Measurements from ENCODE around the gene ARFGEF3.
"Not testable (repeated sequence)": the region's sequence is repeated elsewhere in the genome, so short reads cannot be mapped to it uniquely, and the experiment has no call there.

ARFGEF3 gene

DNA sequence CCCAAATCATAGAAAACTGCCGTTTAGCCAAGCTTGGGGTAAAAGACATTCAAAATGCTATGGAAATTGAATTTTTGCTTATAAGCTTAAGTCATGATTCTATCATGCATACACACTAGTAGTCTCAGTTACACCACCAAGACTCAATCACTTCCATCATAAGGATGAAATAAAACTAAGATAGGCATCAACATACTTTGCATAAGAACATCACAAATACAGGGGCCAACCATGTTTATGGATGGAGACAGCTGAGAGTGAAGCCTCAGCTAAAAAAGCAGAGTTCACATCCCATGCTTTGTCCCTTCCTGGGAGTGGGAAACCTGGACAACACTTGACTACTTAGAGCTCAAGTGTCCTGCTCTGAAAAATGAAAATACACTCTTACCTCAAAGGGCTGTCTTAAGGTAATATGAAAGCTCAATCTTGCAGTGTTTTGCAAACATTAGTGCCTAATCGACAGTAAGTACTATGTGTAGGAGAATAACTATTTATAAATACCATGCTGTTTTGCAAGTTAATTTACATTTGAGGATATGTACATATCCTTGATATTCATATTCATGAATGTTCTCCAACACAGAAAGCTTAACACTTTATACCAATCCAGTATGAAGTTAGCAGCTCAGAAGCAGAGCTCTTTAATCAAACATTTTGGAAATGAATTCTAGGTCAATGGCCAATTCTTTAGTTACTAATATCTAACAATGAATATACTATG, 184.0 kb downstream of the ARFGEF3 start:
- H3K4me3 ChIP-seq (ENCODE audit: low read depth, low read length): no peak overlapping the region

DNA sequence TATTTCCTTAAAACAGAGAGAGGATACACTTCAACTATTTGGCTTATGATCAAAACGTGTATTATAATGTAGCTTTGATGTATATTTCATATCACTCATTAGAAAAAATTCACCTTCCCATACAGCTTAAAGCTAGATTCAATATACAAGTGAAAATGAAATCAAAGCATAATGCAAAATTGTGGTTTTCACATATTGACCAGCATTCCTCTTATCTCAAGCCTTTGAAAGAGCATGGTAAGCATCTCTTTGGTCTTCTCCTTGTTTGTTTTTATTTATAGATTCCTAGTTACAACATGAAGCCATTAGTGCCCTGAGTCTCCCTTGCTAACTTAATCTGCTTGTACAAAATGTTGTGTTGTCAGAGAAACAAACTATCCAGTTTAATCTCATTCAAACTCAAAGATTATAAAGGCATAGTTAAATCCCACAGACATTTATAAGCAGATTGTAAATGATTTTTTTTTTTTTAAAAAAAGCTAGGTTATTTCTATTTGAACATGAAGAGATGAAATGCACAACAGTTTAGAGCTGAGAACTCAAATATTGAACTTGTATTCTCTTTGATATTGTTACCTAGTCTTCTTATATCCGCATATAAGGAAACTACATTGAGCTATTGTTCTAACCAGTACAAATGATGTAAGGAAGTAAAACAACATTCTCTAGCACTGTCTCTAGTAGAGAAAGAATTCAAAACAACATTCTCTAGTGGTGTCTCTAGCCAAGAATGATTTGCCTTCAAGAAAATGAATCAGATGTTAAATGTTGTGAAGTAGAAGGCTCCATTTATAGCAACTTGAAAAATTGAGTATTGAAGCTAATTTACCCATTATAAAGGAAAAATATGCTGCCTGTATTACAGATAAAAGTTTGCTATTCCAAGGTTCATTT, 184.8 kb downstream of the ARFGEF3 start:
- H3K4me3 ChIP-seq (ENCODE audit: low read depth, low read length): no peak overlapping the region

DNA sequence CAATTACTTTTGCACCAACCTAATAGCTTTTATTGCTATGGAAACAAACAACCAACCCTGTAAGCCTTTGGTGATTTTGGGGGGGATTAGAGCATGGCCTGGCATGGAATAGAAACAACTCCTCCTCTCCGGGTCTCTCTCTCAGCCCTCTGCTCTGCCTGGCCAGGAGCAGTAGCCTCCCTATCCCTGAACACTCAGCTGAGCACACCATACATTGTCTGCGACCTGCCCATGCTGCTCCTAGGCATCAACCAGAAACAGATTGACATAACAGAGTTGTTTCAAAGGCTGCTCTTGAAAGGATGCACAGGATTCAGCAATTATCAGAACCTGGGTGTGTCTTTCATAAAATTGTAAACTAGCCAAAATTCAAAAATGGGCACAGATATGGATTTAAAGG, 186.1 kb downstream of the ARFGEF3 start:
- H3K4me3 ChIP-seq (ENCODE audit: low read depth, low read length): no peak overlapping the region

- no peak overlapping the region for H3K4me3 ChIP-seq (ENCODE audit: low read depth, low read length)
Observed at GRCh38 chr6:138349891-138350290, 188.2 kb downstream of the ARFGEF3 start.

DNA sequence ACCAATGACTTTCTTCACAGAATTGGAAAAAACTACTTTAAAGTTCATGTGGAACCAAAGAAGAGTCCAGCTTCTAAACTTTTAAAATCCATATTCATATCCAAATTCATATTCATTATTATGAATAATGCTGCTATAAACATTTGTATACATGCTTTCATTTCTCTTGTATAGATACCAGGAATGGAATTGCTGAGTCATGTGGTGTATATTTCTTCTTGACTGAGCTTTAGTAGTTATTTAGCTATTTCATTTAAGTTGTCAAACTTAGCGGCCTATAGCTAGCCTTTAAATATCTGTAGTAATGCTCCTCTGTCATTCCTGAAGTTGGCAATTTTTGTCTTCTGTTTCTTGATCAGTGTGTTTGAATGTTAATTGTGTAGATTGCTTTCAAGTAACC, 196.2 kb downstream of the ARFGEF3 start:
- H3K4me3 ChIP-seq (ENCODE audit: low read depth, low read length): no peak overlapping the region

- not testable (repeated sequence) for H3K4me3 ChIP-seq (ENCODE audit: low read depth, low read length)
Observed at GRCh38 chr6:138368684-138369083, 206.9 kb downstream of the ARFGEF3 start.

DNA sequence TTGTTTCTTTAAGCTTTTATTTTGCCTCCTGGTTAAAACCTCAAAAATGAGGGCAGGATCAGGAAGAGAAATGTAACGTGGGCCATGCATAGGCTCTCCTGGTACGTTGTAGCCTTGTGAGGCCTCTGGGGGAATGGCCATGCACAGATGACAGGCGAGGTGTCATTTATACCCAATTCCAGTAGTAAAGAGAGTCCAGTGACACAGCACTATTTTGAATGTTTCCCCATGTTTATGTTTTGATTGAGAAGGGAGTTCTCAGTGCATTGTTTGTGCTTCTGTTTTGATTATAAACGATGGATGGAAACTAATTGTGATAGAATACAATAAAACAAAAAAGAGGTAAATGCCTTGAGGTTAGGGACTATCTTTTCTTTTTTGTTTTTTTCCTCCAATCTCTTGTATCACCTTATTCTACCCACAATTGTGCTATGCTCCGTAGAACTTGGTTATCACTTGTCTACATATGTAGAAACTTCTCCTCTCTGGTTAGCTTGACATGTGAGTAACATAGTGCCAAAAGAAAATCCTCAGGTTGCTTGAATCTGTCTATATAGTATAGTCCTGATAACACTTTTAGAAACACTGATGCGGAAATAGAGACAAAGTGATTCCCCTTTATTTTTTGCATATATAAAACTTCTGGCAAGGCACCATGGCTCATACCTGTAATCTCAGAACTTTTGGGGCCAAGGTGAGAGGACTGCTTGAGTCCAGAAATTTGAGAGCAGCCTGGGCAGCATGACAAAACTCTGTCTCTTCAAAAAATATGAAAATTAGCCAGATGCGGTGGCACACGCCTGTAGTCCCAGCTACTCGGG, 209.1 kb downstream of the ARFGEF3 start:
- no peak overlapping the region for H3K4me3 ChIP-seq (ENCODE audit: low read depth, low read length)

DNA sequence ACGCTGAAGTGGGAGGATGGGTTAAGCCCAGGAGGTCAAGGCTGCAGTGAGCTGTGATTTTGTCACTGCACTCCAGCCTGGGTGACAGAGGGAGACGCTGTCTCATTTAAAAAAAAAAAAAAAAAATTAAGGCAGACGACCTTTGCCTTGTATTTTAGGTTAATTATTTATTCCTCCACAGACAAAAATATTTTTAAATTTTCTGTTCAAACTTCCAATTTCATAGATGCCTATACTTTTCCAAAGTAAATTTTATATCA, 209.6 kb downstream of the ARFGEF3 start:
- no peak overlapping the region for H3K4me3 ChIP-seq (ENCODE audit: low read depth, low read length)

DNA sequence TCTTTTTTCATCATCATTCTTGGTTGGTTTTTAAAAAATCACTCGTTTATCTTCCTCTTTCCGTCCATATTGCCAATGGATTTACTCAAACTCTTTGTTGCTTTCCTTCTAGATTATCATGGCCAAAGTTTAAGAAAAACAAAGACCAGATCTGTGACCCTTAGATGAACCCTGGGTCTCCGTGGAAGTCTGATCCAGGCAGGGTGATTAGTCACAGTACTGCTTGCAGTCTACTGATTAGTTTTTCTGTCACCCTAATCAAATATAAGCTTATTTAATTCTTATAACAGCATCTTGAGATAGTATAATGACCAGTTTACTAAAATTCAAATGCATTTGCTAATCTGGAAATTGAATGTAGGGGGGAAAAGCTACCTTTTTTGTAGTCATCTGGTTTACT, 210.0 kb downstream of the ARFGEF3 start:
- no peak overlapping the region for H3K4me3 ChIP-seq (ENCODE audit: low read depth, low read length)

- no peak overlapping the region for H3K4me3 ChIP-seq (ENCODE audit: low read depth, low read length)
Observed at GRCh38 chr6:138372711-138373463, 211.1 kb downstream of the ARFGEF3 start.

DNA sequence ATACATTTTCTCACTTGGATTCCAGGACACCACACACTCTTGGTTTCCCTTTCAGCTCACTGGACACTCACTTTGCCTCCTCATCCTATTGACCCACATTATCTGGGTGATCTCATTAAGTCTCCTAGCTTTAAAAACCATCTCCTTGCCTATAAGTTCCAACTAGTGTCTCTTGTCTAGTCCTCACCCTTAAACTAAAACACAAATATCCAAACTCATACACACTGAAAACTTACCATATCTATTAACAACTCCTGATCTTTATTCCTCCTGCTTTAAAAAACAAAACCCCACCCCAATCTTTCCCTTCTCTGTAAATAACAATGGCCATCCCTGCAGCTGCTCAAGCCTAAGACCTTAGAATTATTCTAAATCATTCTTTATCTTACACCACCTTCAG, 212.5 kb downstream of the ARFGEF3 start:
- no peak overlapping the region for H3K4me3 ChIP-seq (ENCODE audit: low read depth, low read length)

DNA sequence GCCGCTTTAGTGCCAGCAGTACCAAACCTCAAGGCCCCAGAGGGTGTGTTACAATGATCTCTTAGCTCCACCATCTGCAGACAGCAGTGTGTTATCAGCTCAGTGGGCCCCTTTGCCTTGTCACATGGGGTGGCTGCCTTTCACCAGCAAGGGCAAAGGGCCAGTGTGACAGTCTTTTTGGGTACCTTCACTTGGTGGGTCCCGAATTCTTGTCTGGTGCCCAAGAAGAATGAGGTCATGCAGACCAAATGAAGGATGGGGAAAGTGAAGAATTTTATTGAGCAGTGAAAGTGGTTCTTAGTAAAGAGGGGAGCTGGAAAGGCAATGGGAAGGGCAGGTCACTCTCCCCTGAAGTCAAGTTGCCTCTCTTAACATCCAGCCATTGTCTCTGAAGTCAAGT, 213.1 kb downstream of the ARFGEF3 start:
- H3K4me3 ChIP-seq (ENCODE audit: low read depth, low read length): no peak overlapping the region

DNA sequence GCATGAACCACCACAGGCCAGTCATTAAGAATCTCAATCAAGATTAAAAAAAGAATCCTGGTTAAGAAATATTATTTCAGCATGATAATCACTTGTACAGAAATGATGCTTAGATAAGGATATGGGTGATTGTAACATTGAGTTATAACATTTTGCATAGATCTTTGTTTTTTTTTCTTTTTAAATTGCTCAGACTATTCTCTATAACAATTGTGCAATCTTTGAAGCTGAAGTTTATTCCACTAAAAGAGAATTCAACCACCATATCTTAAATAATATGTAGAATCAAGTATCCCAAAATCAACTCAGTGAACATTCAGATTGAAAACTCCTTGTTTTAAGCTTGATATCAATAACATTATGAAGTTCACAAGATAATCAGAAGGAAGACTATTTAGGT, 215.3 kb downstream of the ARFGEF3 start:
- no peak overlapping the region for H3K4me3 ChIP-seq (ENCODE audit: low read depth, low read length)

GRCh38 chr6:138377844-138378243, 216.1 kb downstream of the ARFGEF3 start, which contains the start of gene SMIM28:
Gene SMIM28 (plus strand): TSS chr6:138377905. CDS start chr6:138378073, 168 bp downstream.
- no peak within 1 kb of the TSS for H3K4me3 ChIP-seq (ENCODE audit: low read depth, low read length)

DNA sequence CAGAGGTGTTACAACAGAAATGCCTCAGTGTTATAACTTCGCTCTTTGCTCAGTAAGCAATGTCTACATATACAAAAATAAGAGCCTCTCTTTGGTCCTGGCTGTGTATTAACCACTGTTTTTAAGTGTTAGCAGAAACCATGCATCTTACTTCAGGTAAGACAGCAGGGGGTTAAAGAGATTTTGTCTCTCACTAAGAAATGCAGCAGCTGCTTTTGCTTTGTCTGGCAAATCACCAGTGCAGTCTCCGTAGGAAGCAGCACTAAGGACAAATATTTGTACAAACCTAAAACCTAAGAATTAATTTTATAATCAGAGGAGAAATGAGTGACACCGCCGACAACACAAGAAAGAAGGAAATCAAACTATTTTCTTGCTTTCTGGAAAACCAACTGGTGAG, 216.7 kb downstream of the ARFGEF3 start:
- H3K4me3 ChIP-seq (ENCODE audit: low read depth, low read length): no peak overlapping the region

DNA sequence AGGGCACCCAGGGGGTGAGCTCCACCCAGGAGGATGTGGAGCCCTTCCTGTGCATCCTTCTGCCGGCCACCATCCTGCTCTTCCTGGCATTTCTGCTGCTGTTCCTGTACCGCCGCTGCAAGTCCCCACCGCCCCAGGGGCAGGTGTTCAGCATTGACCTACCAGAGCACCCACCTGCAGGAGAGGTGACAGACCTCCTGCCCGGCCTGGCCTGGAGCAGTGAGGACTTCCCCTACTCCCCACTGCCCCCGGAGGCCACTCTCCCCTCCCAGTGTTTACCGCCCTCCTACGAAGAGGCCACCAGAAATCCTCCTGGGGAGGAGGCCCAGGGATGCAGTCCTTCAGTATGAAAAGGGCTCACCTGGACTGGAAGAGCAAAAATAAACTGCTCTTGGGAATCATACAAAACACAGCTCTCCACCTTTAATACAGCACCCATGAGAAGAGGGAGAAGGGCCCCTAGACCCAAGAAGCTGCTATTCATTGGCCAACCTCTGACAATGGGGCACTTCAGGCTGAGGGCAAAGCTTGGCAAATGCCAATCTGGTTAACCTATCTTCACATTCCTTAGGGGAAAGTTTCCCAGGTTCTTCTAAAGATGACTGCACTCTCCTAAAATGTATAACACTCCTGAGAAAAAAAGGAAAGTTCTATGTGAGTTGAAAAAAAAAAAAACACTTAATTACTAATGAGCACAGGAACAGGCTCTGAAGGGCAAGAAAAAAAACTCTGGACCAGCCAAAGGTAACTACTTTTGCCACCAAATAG, 220.9 kb downstream of the ARFGEF3 start:
- H3K4me3 ChIP-seq (ENCODE audit: low read depth, low read length): no peak overlapping the region

DNA sequence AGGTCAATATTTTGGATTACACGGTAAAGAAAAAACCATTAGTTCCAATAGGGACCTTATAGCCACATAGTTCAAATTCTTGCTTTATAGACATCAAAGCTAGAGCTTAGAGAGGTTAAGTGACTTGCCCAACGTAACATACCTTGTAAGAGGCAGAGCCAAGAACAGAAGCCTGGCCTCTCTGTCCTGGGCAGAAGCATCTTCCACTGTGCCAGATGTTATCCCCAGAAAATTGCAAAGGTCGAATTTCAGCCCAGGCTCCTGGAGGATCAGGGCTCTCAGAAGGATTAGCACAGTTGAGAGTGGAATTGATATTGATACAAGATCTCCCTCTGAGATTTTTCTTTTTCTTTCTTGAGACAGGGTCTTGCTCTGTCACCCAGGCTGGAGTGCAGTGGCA, 222.0 kb downstream of the ARFGEF3 start:
- no peak overlapping the region for H3K4me3 ChIP-seq (ENCODE audit: low read depth, low read length)

GRCh38 chr6:138386897-138387296, 225.2 kb downstream of the ARFGEF3 start:
- H3K4me3 ChIP-seq (ENCODE audit: low read depth, low read length): no peak overlapping the region

- H3K4me3 ChIP-seq (ENCODE audit: low read depth, low read length): no peak overlapping the region
Observed at GRCh38 chr6:138387577-138388368, 226.0 kb downstream of the ARFGEF3 start.

All from iPS-11a (cell line).